Measurements from ENCODE around the gene MESP1.

MESP1 gene

GRCh38 chr15:89714775-89715174, 36.3 kb downstream of the MESP1 start:
- no peak for DNase-seq

- DNase-seq = no peak
Observed at GRCh38 chr15:89707577-89707976, 43.5 kb downstream of the MESP1 start.

- DNase-seq = peak; percentile 50
Observed at GRCh38 chr15:89704411-89704810, 46.6 kb downstream of the MESP1 start.
